ENCODE data around the gene SYTL3. TPM values are rescaled to one million over a fixed set of nuclear protein-coding genes. Genes with fewer than 3 reads are reported as not detected.

The SYTL3 gene
- total RNA-seq, 1 experiment from 2014 or later: 0.28 TPM

DNA sequence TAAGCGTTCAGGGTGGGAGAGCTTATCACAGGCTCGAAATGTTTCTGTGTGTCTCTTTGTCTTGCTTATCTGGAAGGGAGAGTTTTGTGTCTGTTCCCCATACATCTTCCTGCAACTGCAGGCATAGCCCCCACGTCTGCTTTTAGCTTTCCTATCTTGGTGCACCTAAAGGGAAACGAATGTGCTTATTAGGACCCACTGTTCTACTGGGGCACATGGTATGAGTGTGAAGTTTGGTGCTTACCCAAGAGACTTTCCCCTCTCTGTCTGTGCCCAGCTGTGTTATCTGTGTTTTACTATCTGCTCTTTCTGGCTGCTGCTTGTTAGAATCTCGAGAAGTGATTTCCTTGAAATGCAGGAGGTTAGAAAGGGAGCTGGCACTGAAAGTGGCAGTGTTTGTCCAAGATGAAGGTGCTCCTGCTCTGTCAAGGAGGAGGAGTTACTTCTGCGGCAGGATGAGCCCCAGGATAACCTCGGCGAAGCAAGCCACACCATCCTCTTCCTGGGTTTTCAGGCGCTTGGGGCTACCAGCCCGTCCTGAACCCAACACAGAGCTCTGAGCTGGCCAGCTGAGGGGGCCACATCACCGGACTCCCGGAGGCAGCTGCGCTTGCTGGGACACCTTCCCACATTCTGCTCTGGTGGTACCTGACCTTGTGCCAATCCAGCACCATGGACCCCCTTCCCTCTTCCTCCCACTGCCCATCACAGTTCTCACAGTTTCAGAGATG is 28.7 kb upstream of the SYTL3 start (continued):
- TF ChIP-seq, protein P1, sequence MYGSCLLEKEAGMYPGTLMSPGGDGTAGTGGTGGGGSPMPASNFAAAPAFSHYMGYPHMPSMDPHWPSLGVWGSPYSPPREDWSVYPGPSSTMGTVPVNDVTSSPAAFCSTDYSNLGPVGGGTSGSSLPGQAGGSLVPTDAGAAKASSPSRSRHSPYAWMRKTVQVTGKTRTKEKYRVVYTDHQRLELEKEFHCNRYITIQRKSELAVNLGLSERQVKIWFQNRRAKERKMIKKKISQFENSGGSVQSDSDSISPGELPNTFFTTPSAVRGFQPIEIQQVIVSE (CRISPR knock-in tag; IDR thresholded peaks at IDR 0.05; ENCODE audit: borderline replicate concordance): no peak
- TF ChIP-seq, protein P2, sequence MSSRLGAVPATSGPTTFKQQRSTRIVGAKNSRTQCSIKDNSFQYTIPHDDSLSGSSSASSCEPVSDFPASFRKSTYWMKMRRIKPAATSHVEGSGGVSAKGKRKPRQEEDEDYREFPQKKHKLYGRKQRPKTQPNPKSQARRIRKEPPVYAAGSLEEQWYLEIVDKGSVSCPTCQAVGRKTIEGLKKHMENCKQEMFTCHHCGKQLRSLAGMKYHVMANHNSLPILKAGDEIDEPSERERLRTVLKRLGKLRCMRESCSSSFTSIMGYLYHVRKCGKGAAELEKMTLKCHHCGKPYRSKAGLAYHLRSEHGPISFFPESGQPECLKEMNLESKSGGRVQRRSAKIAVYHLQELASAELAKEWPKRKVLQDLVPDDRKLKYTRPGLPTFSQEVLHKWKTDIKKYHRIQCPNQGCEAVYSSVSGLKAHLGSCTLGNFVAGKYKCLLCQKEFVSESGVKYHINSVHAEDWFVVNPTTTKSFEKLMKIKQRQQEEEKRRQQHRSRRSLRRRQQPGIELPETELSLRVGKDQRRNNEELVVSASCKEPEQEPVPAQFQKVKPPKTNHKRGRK (CRISPR knock-in tag; IDR thresholded peaks at IDR 0.05; ENCODE audit: borderline replicate concordance): no peak

DNA sequence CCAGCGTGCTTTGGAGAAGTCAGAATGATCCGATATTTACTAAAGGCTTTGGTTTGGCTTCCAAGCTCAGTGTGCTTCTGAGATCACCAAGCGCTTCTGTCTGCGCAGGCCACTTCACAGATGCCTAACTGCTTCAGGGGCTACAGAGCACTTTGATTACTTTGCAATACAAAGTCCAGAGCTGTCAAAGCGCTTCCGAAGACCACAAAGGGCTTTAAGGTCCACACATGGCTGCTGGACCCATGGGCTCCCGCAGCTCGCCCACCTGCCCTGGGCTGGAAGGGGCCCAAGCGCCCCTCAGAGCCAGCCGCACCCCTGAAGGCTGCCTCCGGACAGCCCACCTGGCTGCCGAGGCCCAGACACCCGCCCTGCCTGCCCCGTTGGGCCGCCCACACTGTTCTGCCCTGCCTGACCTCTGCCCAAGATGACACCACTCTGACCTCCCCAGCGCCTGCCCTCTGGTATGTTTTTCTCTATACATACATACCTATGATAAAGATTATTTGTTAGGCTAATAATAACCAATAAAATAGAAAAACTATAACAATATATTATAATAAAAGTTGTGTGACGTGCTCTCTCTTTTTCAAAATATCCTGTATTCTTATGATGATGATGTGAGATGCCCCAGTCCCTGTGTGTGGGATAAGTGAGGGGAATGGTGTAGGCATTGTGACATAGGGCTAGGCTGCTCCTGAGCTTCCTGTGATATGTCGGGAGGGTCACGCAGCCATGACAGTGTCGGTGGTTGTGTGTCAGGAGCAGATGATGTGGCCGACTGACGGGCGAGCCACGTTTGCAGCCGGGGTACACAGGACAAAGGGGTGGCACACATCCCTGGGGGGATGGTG is 27.9 kb upstream of the SYTL3 start:
- no peak for TF ChIP-seq ZBTB21 (CRISPR knock-in tag; IDR thresholded peaks at IDR 0.05; ENCODE audit: borderline replicate concordance)
- TF ChIP-seq ETV6 (CRISPR knock-in tag; IDR thresholded peaks at IDR 0.05): no peak
- TF ChIP-seq, protein P3, sequence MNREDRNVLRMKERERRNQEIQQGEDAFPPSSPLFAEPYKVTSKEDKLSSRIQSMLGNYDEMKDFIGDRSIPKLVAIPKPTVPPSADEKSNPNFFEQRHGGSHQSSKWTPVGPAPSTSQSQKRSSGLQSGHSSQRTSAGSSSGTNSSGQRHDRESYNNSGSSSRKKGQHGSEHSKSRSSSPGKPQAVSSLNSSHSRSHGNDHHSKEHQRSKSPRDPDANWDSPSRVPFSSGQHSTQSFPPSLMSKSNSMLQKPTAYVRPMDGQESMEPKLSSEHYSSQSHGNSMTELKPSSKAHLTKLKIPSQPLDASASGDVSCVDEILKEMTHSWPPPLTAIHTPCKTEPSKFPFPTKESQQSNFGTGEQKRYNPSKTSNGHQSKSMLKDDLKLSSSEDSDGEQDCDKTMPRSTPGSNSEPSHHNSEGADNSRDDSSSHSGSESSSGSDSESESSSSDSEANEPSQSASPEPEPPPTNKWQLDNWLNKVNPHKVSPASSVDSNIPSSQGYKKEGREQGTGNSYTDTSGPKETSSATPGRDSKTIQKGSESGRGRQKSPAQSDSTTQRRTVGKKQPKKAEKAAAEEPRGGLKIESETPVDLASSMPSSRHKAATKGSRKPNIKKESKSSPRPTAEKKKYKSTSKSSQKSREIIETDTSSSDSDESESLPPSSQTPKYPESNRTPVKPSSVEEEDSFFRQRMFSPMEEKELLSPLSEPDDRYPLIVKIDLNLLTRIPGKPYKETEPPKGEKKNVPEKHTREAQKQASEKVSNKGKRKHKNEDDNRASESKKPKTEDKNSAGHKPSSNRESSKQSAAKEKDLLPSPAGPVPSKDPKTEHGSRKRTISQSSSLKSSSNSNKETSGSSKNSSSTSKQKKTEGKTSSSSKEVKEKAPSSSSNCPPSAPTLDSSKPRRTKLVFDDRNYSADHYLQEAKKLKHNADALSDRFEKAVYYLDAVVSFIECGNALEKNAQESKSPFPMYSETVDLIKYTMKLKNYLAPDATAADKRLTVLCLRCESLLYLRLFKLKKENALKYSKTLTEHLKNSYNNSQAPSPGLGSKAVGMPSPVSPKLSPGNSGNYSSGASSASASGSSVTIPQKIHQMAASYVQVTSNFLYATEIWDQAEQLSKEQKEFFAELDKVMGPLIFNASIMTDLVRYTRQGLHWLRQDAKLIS (CRISPR knock-in tag; IDR thresholded peaks at IDR 0.05; ENCODE audit: borderline replicate concordance): no peak
- TF ChIP-seq, protein P4, sequence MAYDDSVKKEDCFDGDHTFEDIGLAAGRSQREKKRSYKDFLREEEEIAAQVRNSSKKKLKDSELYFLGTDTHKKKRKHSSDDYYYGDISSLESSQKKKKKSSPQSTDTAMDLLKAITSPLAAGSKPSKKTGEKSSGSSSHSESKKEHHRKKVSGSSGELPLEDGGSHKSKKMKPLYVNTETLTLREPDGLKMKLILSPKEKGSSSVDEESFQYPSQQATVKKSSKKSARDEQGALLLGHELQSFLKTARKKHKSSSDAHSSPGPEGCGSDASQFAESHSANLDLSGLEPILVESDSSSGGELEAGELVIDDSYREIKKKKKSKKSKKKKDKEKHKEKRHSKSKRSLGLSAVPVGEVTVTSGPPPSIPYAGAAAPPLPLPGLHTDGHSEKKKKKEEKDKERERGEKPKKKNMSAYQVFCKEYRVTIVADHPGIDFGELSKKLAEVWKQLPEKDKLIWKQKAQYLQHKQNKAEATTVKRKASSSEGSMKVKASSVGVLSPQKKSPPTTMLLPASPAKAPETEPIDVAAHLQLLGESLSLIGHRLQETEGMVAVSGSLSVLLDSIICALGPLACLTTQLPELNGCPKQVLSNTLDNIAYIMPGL (CRISPR knock-in tag; IDR thresholded peaks at IDR 0.05): no peak
- TF ChIP-seq SMAD3 (CRISPR knock-in tag; IDR thresholded peaks at IDR 0.05; ENCODE audit: borderline replicate concordance): no peak
- TF ChIP-seq SMAD4 (CRISPR knock-in tag; IDR thresholded peaks at IDR 0.05): no peak
- TF ChIP-seq, protein P5, sequence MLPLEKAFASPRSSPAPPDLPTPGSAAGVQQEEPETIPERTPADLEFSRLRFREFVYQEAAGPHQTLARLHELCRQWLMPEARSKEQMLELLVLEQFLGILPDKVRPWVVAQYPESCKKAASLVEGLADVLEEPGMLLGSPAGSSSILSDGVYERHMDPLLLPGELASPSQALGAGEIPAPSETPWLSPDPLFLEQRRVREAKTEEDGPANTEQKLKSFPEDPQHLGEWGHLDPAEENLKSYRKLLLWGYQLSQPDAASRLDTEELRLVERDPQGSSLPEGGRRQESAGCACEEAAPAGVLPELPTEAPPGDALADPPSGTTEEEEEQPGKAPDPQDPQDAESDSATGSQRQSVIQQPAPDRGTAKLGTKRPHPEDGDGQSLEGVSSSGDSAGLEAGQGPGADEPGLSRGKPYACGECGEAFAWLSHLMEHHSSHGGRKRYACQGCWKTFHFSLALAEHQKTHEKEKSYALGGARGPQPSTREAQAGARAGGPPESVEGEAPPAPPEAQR (CRISPR knock-in tag; IDR thresholded peaks at IDR 0.05): no peak

DNA sequence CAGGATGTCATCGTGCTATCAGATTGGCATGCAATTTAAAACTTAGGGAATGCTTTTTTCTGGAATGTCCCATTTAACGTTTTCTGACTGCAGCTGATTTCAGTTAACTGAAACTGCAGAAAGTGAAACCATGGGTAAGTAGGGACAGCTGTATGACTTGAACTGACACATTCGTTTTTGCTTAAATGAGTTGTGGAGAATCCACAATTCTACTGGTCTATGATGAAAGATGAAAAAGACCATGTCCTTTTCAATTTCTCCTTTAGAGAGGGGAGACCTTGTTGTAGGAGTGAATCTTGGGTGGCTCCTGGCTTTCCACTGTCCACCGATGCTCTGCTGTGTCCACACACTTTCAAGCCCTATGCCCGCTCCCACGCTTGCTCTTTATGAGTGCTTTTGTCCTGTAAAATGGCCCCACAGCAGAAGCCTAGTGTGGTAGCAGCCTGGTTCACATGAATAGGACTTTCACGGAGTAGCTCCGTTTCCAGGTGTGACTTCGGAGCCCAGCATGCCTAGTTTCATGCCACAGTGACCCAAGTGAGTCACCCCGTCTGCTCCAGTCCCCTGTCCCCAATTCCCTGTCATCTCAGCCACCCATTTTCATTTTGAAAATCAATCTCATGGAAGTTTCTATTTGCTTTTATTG is 27.2 kb upstream of the SYTL3 start:
- Mint-ChIP-seq H3K4me1 (peaks cover 11% of the 10 kb centered on the region), H3K4me3 (no peak overlapping the region), H3K36me3 (peaks cover 56% of the 10 kb centered on the region), H3K27me3 (ENCODE audit: low read depth) (no peaks in the 10 kb centered on the region), H3K9me3 (peaks cover 7% of the 10 kb centered on the region), H3K27ac (0 out of 2 replicates have a peak overlapping the region, but pooled peaks have one; percentile 14)
- ATAC-seq (no peak), DNase-seq (ENCODE audit: low spot score) (no peak)
- ChIA-PET POLR2A (no interaction called here), CTCF (no interaction called here)
- TF ChIP-seq NR2C2 (CRISPR knock-in tag; IDR thresholded peaks at IDR 0.05) (no peak), ZNF121 (CRISPR knock-in tag; IDR thresholded peaks at IDR 0.05) (no peak), ATF1 (CRISPR knock-in tag; IDR thresholded peaks at IDR 0.05) (no peak), NR1H2 (CRISPR knock-in tag; IDR thresholded peaks at IDR 0.05) (no peak), MXD4 (CRISPR knock-in tag; IDR thresholded peaks at IDR 0.05; ENCODE audit: borderline replicate concordance) (no peak), TEAD1 (CRISPR knock-in tag; IDR thresholded peaks at IDR 0.05) (no peak)
- TF ChIP-seq, protein P5 (CRISPR knock-in tag; IDR thresholded peaks at IDR 0.05): no peak

More for the DNA sequence above, 27.9 kb upstream of the SYTL3 start:
- Mint-ChIP-seq H3K4me1 (0 out of 2 replicates have a peak, but pooled peaks cover 5% of the 10 kb centered on the region), H3K27me3 (ENCODE audit: low read depth) (no peaks in the 10 kb centered on the region), H3K36me3 (peaks cover 58% of the 10 kb centered on the region), H3K9me3 (peaks cover 7% of the 10 kb centered on the region), H3K4me3 (no peak overlapping the region), H3K27ac (no peak overlapping the region)
- no peak for DNase-seq (ENCODE audit: low spot score)
- ChIA-PET CTCF (no interaction called here), POLR2A (no interaction called here)
- no peak for ATAC-seq

Measured in WTC11 (cell line).